H9 (cell line): Measurements from ENCODE around the gene RGS8. TPM values are rescaled to one million over a fixed set of nuclear protein-coding genes. Genes with fewer than 3 reads are reported as not detected.
A peak's percentile ranks its signal among the peaks of the same experiment; 100 is the strongest.

Experiments used
- DNase-seq: peaks from one replicate; pipeline ENCODE4 v3.0.0-alpha.2; 2017
- H2AFZ ChIP-seq: one replicate; pipeline ENCODE4 v1.6.1; 2013; ENCODE audit warnings: mild to moderate bottlenecking, low read length, control low read depth, moderate library complexity
- H2AK5ac ChIP-seq: 2 replicates; pipeline ENCODE4 v1.6.1; 2013; ENCODE audit warnings: low read length, control low read depth, mixed read lengths; ENCODE audit not compliant: insufficient read length
- H2BK120ac ChIP-seq: one replicate; pipeline ENCODE4 v1.6.1; 2013; ENCODE audit warnings: low read depth, mild to moderate bottlenecking, low read length, control low read depth, inconsistent platforms; ENCODE audit not compliant: poor library complexity, severe bottlenecking
- H2BK12ac ChIP-seq: 2 replicates; pipeline ENCODE4 v1.6.1; 2013; ENCODE audit warnings: low read length, control low read depth, mixed read lengths, low read depth; ENCODE audit not compliant: insufficient read length
- H2BK15ac ChIP-seq: 2 replicates; pipeline ENCODE4 v1.6.1; 2013; ENCODE audit warnings: low read depth, low read length, control low read depth
- H2BK20ac ChIP-seq: one replicate; pipeline ENCODE4 v1.6.1; 2013; ENCODE audit warnings: low read depth, mild to moderate bottlenecking, low read length, control low read depth, inconsistent platforms; ENCODE audit not compliant: poor library complexity, severe bottlenecking
- H2BK5ac ChIP-seq: 2 replicates; pipeline ENCODE4 v1.6.1; 2013; ENCODE audit warnings: low read length, control low read depth, mixed read lengths; ENCODE audit not compliant: insufficient read length
- H3K14ac ChIP-seq: 2 replicates; pipeline ENCODE4 v1.6.1; 2013; ENCODE audit warnings: low read length, control low read depth; ENCODE audit not compliant: insufficient read depth
- H3K18ac ChIP-seq: 2 replicates; pipeline ENCODE4 v1.6.1; 2013; ENCODE audit warnings: low read depth, mild to moderate bottlenecking, mixed read lengths, low read length, control low read depth; ENCODE audit not compliant: insufficient read length
- H3K23ac ChIP-seq: 2 replicates; pipeline ENCODE4 v1.6.1; 2013; ENCODE audit warnings: low read length, control low read depth, mixed read lengths, low read depth; ENCODE audit not compliant: insufficient read length
- H3K23me2 ChIP-seq: 2 replicates; pipeline ENCODE4 v1.6.1; 2013; ENCODE audit warnings: low read depth, mild to moderate bottlenecking, mixed read lengths, low read length, control low read depth; ENCODE audit not compliant: insufficient read length, poor library complexity, severe bottlenecking
- H3K27ac ChIP-seq: 2 replicates; pipeline ENCODE4 v1.5.1; 2013; ENCODE audit warnings: low read length, control low read depth, mixed read lengths, low read depth; ENCODE audit not compliant: insufficient read length
- H3K27me3 ChIP-seq: 2 replicates; pipeline ENCODE4 v1.6.1; 2013; ENCODE audit warnings: low read length, control low read depth, inconsistent platforms; ENCODE audit not compliant: insufficient read depth
- H3K4ac ChIP-seq: 2 replicates; pipeline ENCODE4 v1.6.1; 2013; ENCODE audit warnings: low read depth, mild to moderate bottlenecking, control low read depth, inconsistent platforms, low read length, moderate library complexity
- H3K4me1 ChIP-seq: 2 replicates; pipeline ENCODE4 v1.6.1; 2013; ENCODE audit warnings: low read length, control low read depth, inconsistent platforms; ENCODE audit not compliant: insufficient read depth
- H3K4me2 ChIP-seq: 2 replicates; pipeline ENCODE4 v1.6.1; 2013; ENCODE audit warnings: low read length, control low read depth, mixed read lengths; ENCODE audit not compliant: insufficient read length, insufficient read depth
- H3K56ac ChIP-seq: 2 replicates; pipeline ENCODE4 v1.6.1; 2013; ENCODE audit warnings: low read depth, mild to moderate bottlenecking, mixed read lengths, low read length, control low read depth; ENCODE audit not compliant: insufficient read length
- H3K79me1 ChIP-seq: 2 replicates; pipeline ENCODE4 v1.6.1; 2013; ENCODE audit warnings: low read depth, mild to moderate bottlenecking, moderate library complexity, low read length, control low read depth, inconsistent platforms; ENCODE audit not compliant: insufficient read depth, poor library complexity, severe bottlenecking
- H3K79me2 ChIP-seq: 2 replicates; pipeline ENCODE4 v1.6.1; 2013; ENCODE audit warnings: low read length, control low read depth, inconsistent platforms; ENCODE audit not compliant: insufficient read depth
- H3K9ac ChIP-seq: 2 replicates; pipeline ENCODE4 v1.6.1; 2013; ENCODE audit warnings: low read length, control low read depth, mixed read lengths; ENCODE audit not compliant: insufficient read length; ENCODE audit errors: extremely low read depth
- H3K9me3 ChIP-seq: one replicate; pipeline ENCODE4 v1.6.1; 2013; ENCODE audit warnings: low read depth, low read length, inconsistent platforms; ENCODE audit not compliant: control insufficient read depth
- H3T11ph ChIP-seq: one replicate; pipeline ENCODE4 v1.6.1; 2013; ENCODE audit warnings: mild to moderate bottlenecking, low read length, control low read depth, inconsistent platforms
- H4K20me1 ChIP-seq: one replicate; pipeline ENCODE4 v1.6.1; 2013; ENCODE audit not compliant: control insufficient read depth, insufficient read length, insufficient read depth
- H4K5ac ChIP-seq: 2 replicates; pipeline ENCODE4 v1.6.1; 2013; ENCODE audit warnings: low read depth, mild to moderate bottlenecking, mixed read lengths, low read length, control low read depth; ENCODE audit not compliant: insufficient read length
- H4K8ac ChIP-seq: replicated peaks from 2 replicates; pipeline ENCODE4 v1.6.1; 2013; ENCODE audit warnings: low read length, control low read depth, mixed read lengths, low read depth; ENCODE audit not compliant: insufficient read length
- H4K91ac ChIP-seq: 2 replicates; pipeline ENCODE4 v1.6.1; 2013; ENCODE audit warnings: low read depth, mild to moderate bottlenecking, moderate library complexity, mixed read lengths, low read length, control low read depth; ENCODE audit not compliant: insufficient read length
- H3K27ac Mint-ChIP-seq, 3 experiments: 2 replicates in 2 of 3; 3 replicates in 1 of 3; pipeline ENCODE4 v1.8.0; 2020 to 2021; ENCODE audit warnings: mixed read lengths in 3 of 3, mild to moderate bottlenecking in 1 of 3, moderate library complexity in 1 of 3
- H3K27me3 Mint-ChIP-seq: 2 replicates; pipeline ENCODE4 v1.8.0; 2021; ENCODE audit warnings: low read depth, mild to moderate bottlenecking, moderate library complexity, mixed read lengths
- H3K36me3 Mint-ChIP-seq, 3 experiments: 2 replicates in 2 of 3; 3 replicates in 1 of 3; pipeline ENCODE4 v1.8.0; 2020 to 2021; ENCODE audit warnings: low read depth in 3 of 3, mixed read lengths in 3 of 3; ENCODE audit not compliant: insufficient read depth in 1 of 3
- H3K4me1 Mint-ChIP-seq, 2 experiments: 2 replicates each; pipeline ENCODE4 v1.8.0; 2020; ENCODE audit warnings: mixed read lengths in 2 of 2
- H3K4me3 Mint-ChIP-seq, 2 experiments: 2 replicates in 1 of 2; 3 replicates in 1 of 2; pipeline ENCODE4 v1.8.0; 2020 to 2021; ENCODE audit warnings: mild to moderate bottlenecking in 2 of 2, mixed read lengths in 2 of 2, moderate library complexity in 1 of 2
- H3K9me3 Mint-ChIP-seq, 2 experiments: 2 replicates in 1 of 2; 3 replicates in 1 of 2; pipeline ENCODE4 v1.8.0; 2020; ENCODE audit warnings: mild to moderate bottlenecking in 2 of 2, mixed read lengths in 2 of 2, moderate library complexity in 1 of 2
- CTCF ChIP-seq: fragments of 200-600 bp; sonication (generic); conservative IDR thresholded peaks from 3 replicates; pipeline ENCODE4 v1.8.0; 2021; ENCODE audit warnings: antibody characterized with exemption, mild to moderate bottlenecking
- WGBS: extraction: QIAGEN DNeasy Blood & Tissue Kit; methylation state at CpG from one replicate; pipeline ENCODE4 v1.1.7; 2013; ENCODE audit warnings: missing lambda C conversion rate, low lambda C conversion rate, mixed read lengths; ENCODE audit not compliant: insufficient read length; ENCODE audit errors: extremely low coverage; 5-methylcytosine and 5-hydroxymethylcytosine counted together
- total RNA-seq: library from RNA; stranded (reverse); gene quantifications from 2 replicates; pipeline ENCODE4 v1.2.1, GENCODE V29; 2021

RGS8 gene
- total RNA-seq, 1 experiment from 2014 or later, result not detected

- H2BK120ac ChIP-seq, result no peak overlapping the region
- no peaks in the 10 kb centered on the region for H3K79me2 ChIP-seq
- H3K4me3 Mint-ChIP-seq, result peak overlapping the region in 1 of 2 experiments; percentile 30; a peak in 1 of 5 replicates
- H2BK12ac ChIP-seq, result no peak overlapping the region
- H3K79me1 ChIP-seq, result no peaks in the 10 kb centered on the region
- H3K9me3 ChIP-seq, result no peaks in the 10 kb centered on the region
- H2BK5ac ChIP-seq, result no peak overlapping the region
- H3K56ac ChIP-seq, result no peak overlapping the region
- no peaks in the 10 kb centered on the region for H4K20me1 ChIP-seq
- no peaks in the 10 kb centered on the region; a peak in 1 of 7 replicates for H3K36me3 Mint-ChIP-seq
- H2BK15ac ChIP-seq, result no peak overlapping the region
- no peaks in the 10 kb centered on the region; a peak in 1 of 5 replicates for H3K9me3 Mint-ChIP-seq
- H4K8ac ChIP-seq, result no peak overlapping the region
- WGBS, result no CpG with 5 or more reads among the region's 1 CpG
- H3K23ac ChIP-seq, result no peak overlapping the region
- no peak overlapping the region for H3K27ac ChIP-seq
- no peaks in the 10 kb centered on the region; the same call in 1 of the 2 replicates for H3K27me3 Mint-ChIP-seq
- peaks cover 7% of the 10 kb centered on the region for H3K4me1 ChIP-seq
- H3T11ph ChIP-seq, result no peak overlapping the region
- no peak for TF ChIP-seq CTCF
- no peak overlapping the region for H3K4ac ChIP-seq
- H4K91ac ChIP-seq, result no peak overlapping the region
- no peak overlapping the region for H2AFZ ChIP-seq
- no peak for DNase-seq
- H3K23me2 ChIP-seq, result peaks cover 6% of the 10 kb centered on the region
- H3K27me3 ChIP-seq, result no peaks in the 10 kb centered on the region
- no peak overlapping the region for H4K5ac ChIP-seq
- peak overlapping the region in 2 of 3 experiments; percentile 63 to 78; a peak in 3 of 7 replicates for H3K27ac Mint-ChIP-seq
- no peak overlapping the region for H3K4me2 ChIP-seq
- H3K4me1 Mint-ChIP-seq, result peaks cover 50 to 62% of the 10 kb centered on the region in 2 experiments
- H3K18ac ChIP-seq, result no peak overlapping the region
- H2BK20ac ChIP-seq, result no peak overlapping the region
- no peak overlapping the region for H3K14ac ChIP-seq
- no peak overlapping the region for H2AK5ac ChIP-seq
- H3K9ac ChIP-seq, result no peak overlapping the region
Measured at GRCh38 chr1:182702826-182703524, 18.6 kb upstream of the RGS8 start.
